ENCODE measurements around the gene ACTL10.

The ACTL10 gene

DNA sequence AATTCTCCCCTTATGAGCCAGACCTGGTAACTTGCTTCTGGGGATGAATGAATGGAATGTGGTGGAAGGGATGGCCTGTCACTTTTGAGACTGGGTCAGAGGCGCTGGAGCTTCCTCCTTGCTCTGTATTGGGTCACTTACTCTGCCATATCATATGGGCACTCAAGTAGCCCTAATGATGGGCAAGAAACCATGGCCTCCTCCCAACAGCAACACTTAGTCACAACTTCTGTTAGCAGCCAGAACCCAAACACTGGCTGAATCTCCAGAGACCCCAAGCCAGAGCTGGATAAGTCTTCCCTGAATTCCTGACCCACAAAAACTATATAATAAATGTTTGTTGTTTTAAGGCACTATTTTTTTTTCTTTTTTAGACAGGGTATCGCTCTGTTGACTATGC, 13.9 kb downstream of the ACTL10 start:
- no peak for TF ChIP-seq POLR2AphosphoS5 (IDR thresholded peaks at IDR 0.05; ENCODE audit: low read depth, low read length)
- TF ChIP-seq TAF1 (IDR thresholded peaks at IDR 0.05; ENCODE audit: borderline replicate concordance, insufficient read depth, low read length): no peak
- TF ChIP-seq REST (IDR thresholded peaks at IDR 0.05; ENCODE audit: insufficient read depth in 1 of 2, low read depth in 2 of 2, low read length in 2 of 2): no peak
- TF ChIP-seq FOXP2 (optimal IDR thresholded peaks at IDR 0.05; ENCODE audit: borderline replicate concordance, extremely low read depth, extremely low read length, insufficient read depth): no peak
- no peak for TF ChIP-seq SIN3A (IDR thresholded peaks at IDR 0.05; ENCODE audit: borderline replicate concordance, insufficient read depth, low read length)

DNA sequence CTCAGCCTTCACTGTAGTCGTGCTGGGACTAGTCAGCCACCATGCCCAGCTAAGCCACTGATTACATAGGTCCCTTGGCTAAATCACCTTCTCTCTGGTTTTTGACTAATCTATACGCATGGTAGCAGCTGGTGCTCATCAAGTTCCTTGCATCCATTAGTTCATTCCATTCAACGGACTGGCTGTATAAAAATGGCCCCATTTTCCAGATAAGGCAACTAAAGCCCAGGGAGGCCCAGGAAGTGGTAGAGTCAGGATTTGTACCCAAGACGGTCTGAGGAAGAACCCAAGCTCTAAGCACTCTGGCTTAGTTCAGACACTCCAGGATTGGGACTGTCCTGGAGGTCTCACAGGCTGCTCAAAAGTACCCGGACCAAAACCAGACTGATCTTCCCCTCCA, 14.5 kb downstream of the ACTL10 start:
- no peak for TF ChIP-seq SIN3A (IDR thresholded peaks at IDR 0.05; ENCODE audit: borderline replicate concordance, insufficient read depth, low read length)
- no peak for TF ChIP-seq REST (IDR thresholded peaks at IDR 0.05; ENCODE audit: insufficient read depth in 1 of 2, low read depth in 2 of 2, low read length in 2 of 2)
- TF ChIP-seq TAF1 (IDR thresholded peaks at IDR 0.05; ENCODE audit: borderline replicate concordance, insufficient read depth, low read length): no peak
- TF ChIP-seq FOXP2 (optimal IDR thresholded peaks at IDR 0.05; ENCODE audit: borderline replicate concordance, extremely low read depth, extremely low read length, insufficient read depth): no peak
- TF ChIP-seq POLR2AphosphoS5 (IDR thresholded peaks at IDR 0.05; ENCODE audit: low read depth, low read length): no peak

- TF ChIP-seq TAF1 (IDR thresholded peaks at IDR 0.05; ENCODE audit: borderline replicate concordance, insufficient read depth, low read length): no peak
- no peak for TF ChIP-seq SIN3A (IDR thresholded peaks at IDR 0.05; ENCODE audit: borderline replicate concordance, insufficient read depth, low read length)
- TF ChIP-seq POLR2AphosphoS5 (IDR thresholded peaks at IDR 0.05; ENCODE audit: low read depth, low read length): no peak
- no peak for TF ChIP-seq FOXP2 (optimal IDR thresholded peaks at IDR 0.05; ENCODE audit: borderline replicate concordance, extremely low read depth, extremely low read length, insufficient read depth)
- no peak for TF ChIP-seq REST (IDR thresholded peaks at IDR 0.05; ENCODE audit: insufficient read depth in 1 of 2, low read depth in 2 of 2, low read length in 2 of 2)
Observed at GRCh38 chr20:33681728-33682353, 15.1 kb downstream of the ACTL10 start.

- TF ChIP-seq TAF1 (IDR thresholded peaks at IDR 0.05; ENCODE audit: borderline replicate concordance, insufficient read depth, low read length): no peak
- TF ChIP-seq REST (IDR thresholded peaks at IDR 0.05; ENCODE audit: insufficient read depth in 1 of 2, low read depth in 2 of 2, low read length in 2 of 2): 0 out of 4 replicates have a peak, but pooled peaks of 1 of the 2 experiments have one; percentile 40
- TF ChIP-seq SIN3A (IDR thresholded peaks at IDR 0.05; ENCODE audit: borderline replicate concordance, insufficient read depth, low read length): peak; percentile 55; the same call in 1 of the 2 replicates
Observed at GRCh38 chr20:33684533-33685327, 18.0 kb downstream of the ACTL10 start.
